Measurements from ENCODE around the gene CCDC15. TPM values are rescaled to one million over a fixed set of nuclear protein-coding genes. Genes with fewer than 3 reads are reported as not detected.
"Not testable (repeated sequence)": the region's sequence is repeated elsewhere in the genome, so short reads cannot be mapped to it uniquely, and the experiment has no call there.

Gene CCDC15
- total and polyA plus RNA-seq, 2 experiments from 2014 or later, result 1.1 to 2.3 TPM

- no peaks in the 10 kb centered on the region for H3K9me2 ChIP-seq (replicated peaks; ENCODE audit: insufficient read depth)
- H3K4me2 ChIP-seq, result no peak overlapping the region
- H3K27ac ChIP-seq, result no peak overlapping the region
- TF ChIP-seq EZH2 (IDR thresholded peaks at IDR 0.05; ENCODE audit: borderline replicate concordance) (no peak), EZH2phosphoT487 (IDR thresholded peaks at IDR 0.05; ENCODE audit: low read depth, severe bottlenecking, unreplicated experiment) (no peak), CTCF (IDR thresholded peaks at IDR 0.05; ENCODE audit: poor library complexity) (no peak)
- no peak for DNase-seq (ENCODE audit: low spot score)
- H4K20me1 ChIP-seq (ENCODE audit: insufficient read depth, poor library complexity, severe bottlenecking), result no peaks in the 10 kb centered on the region
- H3K36me3 ChIP-seq (replicated peaks; ENCODE audit: insufficient read depth, low read depth), result no peaks in the 10 kb centered on the region
- no peaks in the 10 kb centered on the region for H3K79me2 ChIP-seq
- no peak overlapping the region for H2AFZ ChIP-seq
- no peak overlapping the region for H3K4me3 ChIP-seq
- H3K27me3 ChIP-seq, result no peaks in the 10 kb centered on the region
- peaks cover 6% of the 10 kb centered on the region for H3K4me1 ChIP-seq (ENCODE audit: insufficient read depth)
- H3K9me3 ChIP-seq (ENCODE audit: low read depth), result no peaks in the 10 kb centered on the region
- WGBS (ENCODE audit: low lambda C conversion rate, missing lambda C conversion rate), result 82% methylated on average over 2 of the region's 2 CpGs
Observed at GRCh38 chr11:125088123-125088522, 134.1 kb downstream of the CCDC15 start.

- no peak for DNase-seq (ENCODE audit: low spot score)
- Histone ChIP-seq H3K4me2 (no peak overlapping the region), H3K9me3 (ENCODE audit: low read depth) (no peaks in the 10 kb centered on the region), H3K27me3 (no peaks in the 10 kb centered on the region), H3K36me3 (replicated peaks; ENCODE audit: insufficient read depth, low read depth) (no peaks in the 10 kb centered on the region), H4K20me1 (ENCODE audit: insufficient read depth, poor library complexity, severe bottlenecking) (no peaks in the 10 kb centered on the region), H3K9me2 (replicated peaks; ENCODE audit: insufficient read depth) (no peaks in the 10 kb centered on the region), H3K4me1 (ENCODE audit: insufficient read depth) (peaks cover 6% of the 10 kb centered on the region), H3K27ac (no peak overlapping the region), H2AFZ (no peak overlapping the region), H3K79me2 (no peaks in the 10 kb centered on the region), H3K4me3 (no peak overlapping the region)
- 86% methylated on average over 20 of the region's 20 CpGs for WGBS (ENCODE audit: low lambda C conversion rate, missing lambda C conversion rate)
- TF ChIP-seq CTCF (IDR thresholded peaks at IDR 0.05; ENCODE audit: poor library complexity), result no peak
- TF ChIP-seq EZH2phosphoT487 (IDR thresholded peaks at IDR 0.05; ENCODE audit: low read depth, severe bottlenecking, unreplicated experiment), result no peak
- no peak for TF ChIP-seq EZH2 (IDR thresholded peaks at IDR 0.05; ENCODE audit: borderline replicate concordance)
Observed at GRCh38 chr11:125088576-125089455, 134.8 kb downstream of the CCDC15 start.

GRCh38 chr11:125089481-125089880, 135.5 kb downstream of the CCDC15 start:
- H3K4me3 ChIP-seq; H3K4me2 ChIP-seq; H3K36me3 ChIP-seq (replicated peaks; ENCODE audit: insufficient read depth, low read depth); H3K79me2 ChIP-seq; H4K20me1 ChIP-seq (ENCODE audit: insufficient read depth, poor library complexity, severe bottlenecking); H3K27ac ChIP-seq; H2AFZ ChIP-seq; DNase-seq (ENCODE audit: low spot score); H3K27me3 ChIP-seq; H3K9me2 ChIP-seq (replicated peaks; ENCODE audit: insufficient read depth); H3K9me3 ChIP-seq (ENCODE audit: low read depth); H3K4me1 ChIP-seq (ENCODE audit: insufficient read depth): not testable (repeated sequence)
- WGBS (ENCODE audit: low lambda C conversion rate, missing lambda C conversion rate), result over 99% methylated on average over 28 of the region's 31 CpGs

GRCh38 chr11:125090151-125090550, 136.1 kb downstream of the CCDC15 start:
- H3K9me2 ChIP-seq (replicated peaks; ENCODE audit: insufficient read depth); H3K79me2 ChIP-seq; H3K9me3 ChIP-seq (ENCODE audit: low read depth); H4K20me1 ChIP-seq (ENCODE audit: insufficient read depth, poor library complexity, severe bottlenecking); H3K36me3 ChIP-seq (replicated peaks; ENCODE audit: insufficient read depth, low read depth); H3K4me1 ChIP-seq (ENCODE audit: insufficient read depth); H2AFZ ChIP-seq; H3K27me3 ChIP-seq; H3K4me2 ChIP-seq; H3K27ac ChIP-seq; H3K4me3 ChIP-seq; DNase-seq (ENCODE audit: low spot score): not testable (repeated sequence)
- WGBS (ENCODE audit: low lambda C conversion rate, missing lambda C conversion rate), result 76% methylated on average over 10 of the region's 10 CpGs
